Measurements from ENCODE around the gene OLFML2B.

The OLFML2B gene

DNA sequence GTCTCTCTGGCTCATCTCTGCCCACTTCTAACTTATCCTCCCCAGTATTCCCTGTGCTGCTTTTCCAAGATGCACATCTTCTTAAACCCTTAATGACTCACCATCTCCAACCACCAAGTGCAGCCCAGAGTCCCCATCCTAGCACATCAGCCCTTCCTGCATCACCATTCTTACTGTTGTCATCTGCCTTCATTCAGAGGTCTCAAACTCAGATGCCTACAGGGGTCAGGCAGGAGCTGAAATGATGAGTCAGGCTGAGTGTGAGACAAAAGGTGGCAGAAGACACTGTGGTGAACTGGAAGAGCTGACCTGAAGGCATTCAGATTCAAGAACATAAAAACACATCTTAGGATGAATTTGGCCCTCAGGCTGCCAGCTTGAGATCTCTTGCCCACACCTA lies 34.6 kb downstream of the OLFML2B start:
- no peak overlapping the region for H3K4me3 Mint-ChIP-seq
- peaks cover 25% of the 10 kb centered on the region for H3K27me3 Mint-ChIP-seq
- DNase-seq (ENCODE audit: low spot score in 2 of 2) = no peak
- H3K4me1 Mint-ChIP-seq = no peaks in the 10 kb centered on the region
- peaks cover 5% of the 10 kb centered on the region for H3K9me3 Mint-ChIP-seq
- H3K27ac Mint-ChIP-seq = no peak overlapping the region
- H3K36me3 Mint-ChIP-seq = no peaks in the 10 kb centered on the region
- no peak for ATAC-seq (ENCODE audit: low read depth)

DNA sequence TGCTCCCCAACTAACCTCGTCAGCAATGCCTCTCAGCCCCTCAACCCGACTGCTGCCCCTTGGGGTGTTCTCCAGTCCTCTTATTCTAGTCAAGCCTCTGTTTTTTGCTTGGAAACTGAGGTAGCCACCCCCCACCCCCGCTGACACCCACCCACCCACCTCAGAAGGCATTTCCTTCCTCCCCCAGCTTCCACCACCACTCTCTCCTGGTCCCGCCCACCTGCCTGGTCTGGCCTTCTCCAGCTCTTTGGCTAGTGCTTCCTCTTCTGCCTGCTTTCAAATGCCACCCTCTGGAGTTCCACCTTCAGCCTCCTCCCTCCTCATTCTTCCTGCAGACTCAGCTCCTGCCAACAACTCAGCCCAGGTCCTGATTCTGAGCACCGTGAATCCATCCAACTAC lies 35.3 kb downstream of the OLFML2B start:
- H3K9me3 Mint-ChIP-seq = peaks cover 5% of the 10 kb centered on the region
- no peak overlapping the region for H3K4me3 Mint-ChIP-seq
- H3K27me3 Mint-ChIP-seq = peaks cover 26% of the 10 kb centered on the region
- ATAC-seq (ENCODE audit: low read depth) (no peak), DNase-seq (ENCODE audit: low spot score in 2 of 2) (no peak)
- no peak overlapping the region for H3K27ac Mint-ChIP-seq
- no peaks in the 10 kb centered on the region for H3K4me1 Mint-ChIP-seq
- H3K36me3 Mint-ChIP-seq = no peaks in the 10 kb centered on the region

DNA sequence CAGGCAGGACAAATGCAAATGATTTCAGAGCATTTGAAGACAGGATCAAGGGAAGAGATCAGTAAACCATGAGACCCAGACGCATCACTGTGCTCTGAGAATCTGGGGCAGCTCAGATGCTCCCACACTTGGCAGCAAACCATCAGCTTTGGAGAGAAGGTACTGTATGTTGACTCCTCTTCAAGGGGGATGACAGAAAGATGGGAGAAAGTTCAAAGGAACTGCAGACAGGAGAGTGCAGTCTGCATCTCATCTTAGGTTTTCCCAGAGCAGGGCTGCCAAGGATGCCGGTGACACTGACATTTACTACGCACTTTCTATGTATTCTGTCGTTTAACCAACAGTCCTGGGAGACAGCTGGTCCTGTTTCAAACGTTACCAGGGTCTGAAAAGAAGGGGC lies 35.8 kb downstream of the OLFML2B start:
- Mint-ChIP-seq H3K36me3 (no peaks in the 10 kb centered on the region), H3K27ac (no peak overlapping the region), H3K27me3 (peaks cover 24% of the 10 kb centered on the region)

DNA sequence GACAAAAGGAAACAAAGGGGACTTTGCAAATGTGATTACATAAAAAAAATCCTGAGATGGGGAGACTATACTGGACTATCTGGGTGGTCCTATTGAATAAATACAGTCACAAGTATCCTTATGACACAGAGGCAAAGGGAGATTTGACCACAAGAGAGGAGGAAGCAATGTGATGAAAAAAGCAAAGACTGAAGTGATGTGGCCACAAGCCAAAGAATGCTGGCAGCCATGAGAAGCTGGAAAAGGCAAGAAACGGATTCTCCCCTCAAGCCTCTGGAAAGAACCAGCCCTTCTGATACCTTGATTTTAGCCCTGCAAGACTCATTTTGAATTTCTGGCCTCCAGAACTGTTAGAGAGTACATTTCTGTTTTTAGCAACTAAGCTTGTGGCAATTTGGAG lies 36.4 kb downstream of the OLFML2B start:
- no peak overlapping the region for H3K4me3 Mint-ChIP-seq
- ATAC-seq (ENCODE audit: low read depth) (no peak), DNase-seq (ENCODE audit: low spot score in 2 of 2) (no peak)
- no peaks in the 10 kb centered on the region for H3K4me1 Mint-ChIP-seq
- no peaks in the 10 kb centered on the region for H3K36me3 Mint-ChIP-seq
- no peak overlapping the region for H3K27ac Mint-ChIP-seq
- peaks cover 5% of the 10 kb centered on the region for H3K9me3 Mint-ChIP-seq
- H3K27me3 Mint-ChIP-seq = peaks cover 27% of the 10 kb centered on the region

More for the DNA sequence above, 35.8 kb downstream of the OLFML2B start:
- H3K4me1 Mint-ChIP-seq = no peaks in the 10 kb centered on the region
- H3K9me3 Mint-ChIP-seq = peaks cover 5% of the 10 kb centered on the region
- no peak overlapping the region for H3K4me3 Mint-ChIP-seq
- no peak for ATAC-seq (ENCODE audit: low read depth)
- no peak for DNase-seq (ENCODE audit: low spot score in 2 of 2)

DNA sequence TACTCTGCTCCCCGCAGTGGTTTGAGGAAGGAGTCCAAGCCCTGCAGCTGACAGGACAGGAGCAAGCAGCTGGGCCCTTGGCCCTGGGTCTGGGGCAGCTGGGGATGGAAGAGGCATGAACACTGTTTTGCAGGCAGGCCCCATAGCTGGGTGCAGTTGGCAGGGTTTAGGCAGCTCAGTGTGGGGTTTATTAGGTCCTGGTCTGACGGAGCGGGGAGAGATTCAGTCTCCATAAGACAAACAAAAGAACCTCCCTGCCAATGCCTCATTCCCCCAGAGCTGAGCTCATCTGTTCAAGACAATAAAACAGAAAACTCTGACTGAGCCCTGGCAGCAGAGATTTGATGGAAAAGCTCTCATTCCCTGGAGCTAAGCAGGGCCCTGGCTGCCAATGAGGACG lies 37.3 kb downstream of the OLFML2B start:
- ATAC-seq (ENCODE audit: low read depth) (no peak), DNase-seq (ENCODE audit: low spot score in 2 of 2) (no peak)
- Mint-ChIP-seq H3K27ac (no peak overlapping the region), H3K4me1 (no peaks in the 10 kb centered on the region), H3K36me3 (no peaks in the 10 kb centered on the region), H3K4me3 (no peak overlapping the region), H3K9me3 (peaks cover 6% of the 10 kb centered on the region), H3K27me3 (peaks cover 28% of the 10 kb centered on the region)

DNA sequence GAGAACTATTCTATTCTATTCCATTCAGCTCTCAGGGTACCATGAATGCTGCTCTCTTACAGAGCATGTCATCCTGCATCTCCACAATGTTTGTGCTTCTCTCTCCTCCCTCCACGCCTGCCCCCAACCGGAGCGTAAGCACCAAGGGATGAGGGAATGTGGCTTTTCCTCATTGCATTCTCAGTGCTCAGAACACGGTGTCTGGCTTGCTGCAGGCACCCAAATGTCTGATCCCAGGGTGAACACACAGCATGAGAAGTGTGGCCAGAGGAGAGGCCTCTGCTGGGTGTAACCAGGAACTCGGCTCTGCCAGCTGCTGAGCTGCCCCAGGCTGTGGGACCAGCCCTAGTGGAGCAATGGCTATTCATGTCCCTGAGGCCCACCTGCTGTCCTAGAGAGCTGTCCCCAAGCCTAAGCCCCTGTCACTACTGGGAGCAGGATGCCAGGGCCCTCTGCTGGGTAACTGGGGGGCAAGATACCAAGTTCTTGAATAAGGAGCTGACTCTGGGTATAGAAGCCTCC lies 38.3 kb downstream of the OLFML2B start:
- Mint-ChIP-seq H3K4me3 (no peak overlapping the region), H3K4me1 (no peaks in the 10 kb centered on the region), H3K36me3 (no peaks in the 10 kb centered on the region), H3K9me3 (peaks cover 7% of the 10 kb centered on the region), H3K27me3 (peaks cover 27% of the 10 kb centered on the region), H3K27ac (no peak overlapping the region)
- ATAC-seq (ENCODE audit: low read depth) (no peak), DNase-seq (ENCODE audit: low spot score in 2 of 2) (no peak)

DNA sequence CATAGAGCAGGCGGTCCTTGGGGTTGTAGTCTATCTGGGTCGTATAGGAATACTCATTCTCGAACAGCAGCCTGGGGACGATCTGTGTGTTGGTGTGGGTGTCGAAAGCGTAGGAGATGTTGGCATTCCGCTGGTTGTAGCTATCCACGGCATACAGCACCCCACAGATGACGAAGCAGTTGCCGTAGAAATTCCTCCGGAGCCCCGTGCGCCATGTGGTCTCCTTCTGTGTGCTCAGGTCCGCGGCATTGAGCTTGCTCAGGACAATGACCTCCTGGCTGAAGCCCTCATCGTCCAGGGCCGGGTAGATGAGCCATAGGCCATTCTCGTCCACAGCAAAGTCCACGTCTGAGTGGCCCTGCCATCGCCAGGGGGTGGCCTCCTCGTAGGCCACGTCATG lies 39.9 kb downstream of the OLFML2B start:
- Mint-ChIP-seq H3K27me3 (peaks cover 21% of the 10 kb centered on the region), H3K9me3 (peaks cover 7% of the 10 kb centered on the region), H3K4me3 (no peak overlapping the region), H3K4me1 (no peaks in the 10 kb centered on the region), H3K36me3 (no peaks in the 10 kb centered on the region), H3K27ac (no peak overlapping the region)
- no peak for DNase-seq (ENCODE audit: low spot score in 2 of 2)
- no peak for ATAC-seq (ENCODE audit: low read depth)

DNA sequence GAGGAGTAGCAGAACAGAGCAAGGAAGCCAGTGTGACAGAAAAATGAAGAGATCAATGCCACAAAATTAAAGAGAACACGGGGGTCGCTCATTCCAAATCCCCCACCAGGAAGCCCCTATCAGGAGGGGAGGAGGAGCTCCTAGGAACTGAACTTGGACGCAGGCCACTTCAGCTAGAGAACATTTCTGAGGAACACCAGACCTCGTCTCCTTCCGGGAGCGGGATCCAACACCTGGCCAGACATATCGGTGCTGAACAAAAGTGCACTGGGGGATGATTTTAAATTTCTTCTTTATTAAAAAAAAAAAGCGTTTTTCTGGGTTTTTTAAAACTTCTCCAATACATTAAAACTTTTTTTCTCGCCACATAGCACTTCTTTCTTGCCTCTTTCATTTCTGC lies 40.8 kb downstream of the OLFML2B start:
- H3K4me1 Mint-ChIP-seq = no peaks in the 10 kb centered on the region
- peaks cover 5% of the 10 kb centered on the region for H3K9me3 Mint-ChIP-seq
- no peaks in the 10 kb centered on the region for H3K36me3 Mint-ChIP-seq
- H3K27me3 Mint-ChIP-seq = peaks cover 18% of the 10 kb centered on the region
- H3K4me3 Mint-ChIP-seq = no peak overlapping the region
- no peak for DNase-seq (ENCODE audit: low spot score in 2 of 2)
- no peak overlapping the region for H3K27ac Mint-ChIP-seq
- ATAC-seq (ENCODE audit: low read depth) = no peak

DNA sequence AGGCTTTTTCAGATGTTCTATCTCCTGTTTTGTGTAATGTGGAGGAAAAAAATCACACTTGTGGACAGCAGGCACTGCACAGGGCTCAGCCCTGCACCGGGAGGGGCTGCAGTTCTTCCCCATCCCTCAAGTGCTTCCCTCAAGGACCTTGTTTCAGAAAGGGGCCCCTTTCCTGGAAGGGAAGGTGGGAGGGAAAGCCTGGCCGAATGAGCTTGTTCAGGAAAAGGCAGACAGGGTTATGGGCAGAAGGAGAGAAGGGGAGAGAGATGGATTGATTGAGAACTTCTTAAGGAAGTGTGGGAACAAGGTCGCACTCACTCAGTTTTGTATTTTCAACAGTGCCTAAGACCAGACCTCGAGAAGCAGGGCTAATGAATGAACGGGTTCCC lies 41.2 kb downstream of the OLFML2B start:
- Mint-ChIP-seq H3K4me1 (peaks cover 2% of the 10 kb centered on the region), H3K36me3 (no peaks in the 10 kb centered on the region), H3K9me3 (peaks cover 5% of the 10 kb centered on the region), H3K4me3 (no peak overlapping the region), H3K27me3 (peaks cover 20% of the 10 kb centered on the region), H3K27ac (no peak overlapping the region)
- ATAC-seq (ENCODE audit: low read depth) = no peak
- no peak for DNase-seq (ENCODE audit: low spot score in 2 of 2)

DNA sequence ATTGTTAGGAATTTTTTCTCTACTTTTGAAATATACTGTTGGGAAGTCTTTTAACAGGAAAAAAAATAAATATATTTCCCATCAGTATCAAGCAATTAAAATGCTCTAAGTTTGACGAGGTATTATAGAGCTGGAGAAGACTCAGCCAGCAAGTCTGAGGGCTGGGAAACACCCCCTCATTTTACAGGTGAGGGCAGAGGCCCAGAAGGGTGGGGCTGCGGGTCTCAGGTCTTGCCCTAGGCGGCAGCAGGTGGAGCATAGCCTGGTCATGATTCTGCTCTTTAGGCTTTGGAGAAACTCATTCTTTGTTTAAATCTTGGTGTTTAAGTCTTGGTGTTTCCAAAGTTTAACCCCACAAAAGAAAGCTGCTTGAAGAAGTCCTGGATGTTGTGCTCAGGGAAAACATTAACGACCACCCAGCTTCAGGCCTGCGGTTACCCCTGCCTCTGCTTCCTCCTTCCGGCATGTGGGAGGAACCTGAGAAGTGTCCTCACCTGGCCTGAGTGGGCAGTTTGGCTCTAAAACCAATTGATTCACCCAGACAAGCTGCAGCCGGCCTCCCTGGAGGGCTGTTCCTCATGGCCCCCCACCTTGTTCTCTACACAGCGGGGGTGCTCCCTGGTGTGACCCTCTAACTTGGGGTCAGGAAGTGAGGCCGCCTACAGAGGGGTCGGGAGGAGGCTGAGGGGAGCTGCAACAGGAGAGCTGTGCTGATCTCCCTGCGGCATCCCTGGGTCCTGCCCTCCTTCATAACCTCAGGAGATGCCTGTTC lies 41.7 kb downstream of the OLFML2B start:
- no peak overlapping the region for H3K4me3 Mint-ChIP-seq
- DNase-seq (ENCODE audit: low spot score in 2 of 2) = no peak
- H3K4me1 Mint-ChIP-seq = peaks cover 2% of the 10 kb centered on the region
- no peaks in the 10 kb centered on the region for H3K36me3 Mint-ChIP-seq
- H3K27ac Mint-ChIP-seq = no peak overlapping the region
- peaks cover 2% of the 10 kb centered on the region for H3K9me3 Mint-ChIP-seq
- no peak for ATAC-seq (ENCODE audit: low read depth)
- H3K27me3 Mint-ChIP-seq = peaks cover 18% of the 10 kb centered on the region

DNA sequence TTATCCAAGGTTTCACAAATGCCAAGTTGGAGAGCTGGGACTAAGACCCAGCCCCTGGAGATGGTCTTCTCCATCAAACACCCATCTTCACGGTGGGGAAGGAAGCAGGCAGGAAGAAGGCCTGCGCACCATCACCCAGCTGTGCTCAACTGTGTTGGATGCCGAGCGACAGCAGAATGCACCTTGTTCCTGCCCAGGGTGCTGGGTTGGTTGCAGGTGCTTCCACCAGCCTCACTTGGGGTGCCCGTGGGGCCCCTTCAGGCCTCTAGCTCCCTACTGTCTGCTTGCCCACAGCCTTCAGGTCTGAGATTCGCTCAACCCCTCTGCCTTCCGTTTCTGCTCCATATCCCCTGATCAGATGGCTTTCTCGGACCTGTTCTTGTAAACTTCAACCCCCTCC lies 42.5 kb downstream of the OLFML2B start:
- H3K36me3 Mint-ChIP-seq = no peaks in the 10 kb centered on the region
- no peak for ATAC-seq (ENCODE audit: low read depth)
- H3K4me1 Mint-ChIP-seq = peaks cover 2% of the 10 kb centered on the region
- no peak overlapping the region for H3K27ac Mint-ChIP-seq
- H3K9me3 Mint-ChIP-seq = peaks cover 2% of the 10 kb centered on the region
- no peak for DNase-seq (ENCODE audit: low spot score in 2 of 2)
- H3K4me3 Mint-ChIP-seq = no peak overlapping the region
- peaks cover 18% of the 10 kb centered on the region for H3K27me3 Mint-ChIP-seq

DNA sequence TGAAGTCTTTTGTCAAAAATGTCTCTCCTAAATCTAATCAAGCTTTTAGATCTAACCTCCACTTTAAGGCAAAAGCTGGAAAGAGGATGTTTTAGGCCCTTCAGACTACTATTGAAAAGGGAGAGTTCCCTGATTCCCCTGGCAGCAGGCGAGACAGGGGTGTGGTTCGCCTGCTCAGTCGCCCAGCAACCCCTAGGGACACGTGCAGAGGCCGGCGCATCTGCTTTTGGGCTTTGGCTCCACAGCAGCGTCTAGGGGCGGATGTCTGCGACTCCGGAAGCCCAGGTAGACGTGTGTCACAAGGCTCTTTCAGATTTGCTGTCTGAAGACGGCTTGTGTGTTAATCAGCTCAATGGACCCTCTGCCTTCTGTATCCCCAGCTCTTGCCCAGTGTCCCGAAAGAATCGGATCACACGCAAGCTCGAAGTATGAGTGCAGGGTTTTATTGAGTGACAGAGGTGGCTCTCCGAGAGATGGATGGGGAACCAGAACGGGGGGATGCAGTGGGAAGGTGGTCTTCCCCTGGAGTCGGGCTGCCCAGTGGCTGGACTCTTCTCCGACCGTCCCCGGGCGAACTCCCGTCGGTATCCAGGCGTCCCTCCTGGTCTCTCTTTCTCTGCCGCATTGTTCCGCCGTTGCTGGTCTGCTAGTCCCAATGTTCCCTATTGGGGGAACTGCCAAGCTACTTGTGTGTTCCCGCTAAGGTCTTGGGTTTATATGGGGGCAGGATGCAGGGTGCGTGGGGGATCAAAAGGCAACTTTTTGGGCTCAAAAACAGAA lies 45.5 kb downstream of the OLFML2B start:
- H3K36me3 Mint-ChIP-seq = no peaks in the 10 kb centered on the region
- peak overlapping the region; percentile 58 for H3K27ac Mint-ChIP-seq
- no peak overlapping the region for H3K4me3 Mint-ChIP-seq
- peaks cover 2% of the 10 kb centered on the region for H3K4me1 Mint-ChIP-seq
- peak; percentile 84 for ATAC-seq (ENCODE audit: low read depth)
- peaks cover 10% of the 10 kb centered on the region for H3K27me3 Mint-ChIP-seq
- H3K9me3 Mint-ChIP-seq = peaks cover 2% of the 10 kb centered on the region
- no peak for DNase-seq (ENCODE audit: low spot score in 2 of 2)

DNA sequence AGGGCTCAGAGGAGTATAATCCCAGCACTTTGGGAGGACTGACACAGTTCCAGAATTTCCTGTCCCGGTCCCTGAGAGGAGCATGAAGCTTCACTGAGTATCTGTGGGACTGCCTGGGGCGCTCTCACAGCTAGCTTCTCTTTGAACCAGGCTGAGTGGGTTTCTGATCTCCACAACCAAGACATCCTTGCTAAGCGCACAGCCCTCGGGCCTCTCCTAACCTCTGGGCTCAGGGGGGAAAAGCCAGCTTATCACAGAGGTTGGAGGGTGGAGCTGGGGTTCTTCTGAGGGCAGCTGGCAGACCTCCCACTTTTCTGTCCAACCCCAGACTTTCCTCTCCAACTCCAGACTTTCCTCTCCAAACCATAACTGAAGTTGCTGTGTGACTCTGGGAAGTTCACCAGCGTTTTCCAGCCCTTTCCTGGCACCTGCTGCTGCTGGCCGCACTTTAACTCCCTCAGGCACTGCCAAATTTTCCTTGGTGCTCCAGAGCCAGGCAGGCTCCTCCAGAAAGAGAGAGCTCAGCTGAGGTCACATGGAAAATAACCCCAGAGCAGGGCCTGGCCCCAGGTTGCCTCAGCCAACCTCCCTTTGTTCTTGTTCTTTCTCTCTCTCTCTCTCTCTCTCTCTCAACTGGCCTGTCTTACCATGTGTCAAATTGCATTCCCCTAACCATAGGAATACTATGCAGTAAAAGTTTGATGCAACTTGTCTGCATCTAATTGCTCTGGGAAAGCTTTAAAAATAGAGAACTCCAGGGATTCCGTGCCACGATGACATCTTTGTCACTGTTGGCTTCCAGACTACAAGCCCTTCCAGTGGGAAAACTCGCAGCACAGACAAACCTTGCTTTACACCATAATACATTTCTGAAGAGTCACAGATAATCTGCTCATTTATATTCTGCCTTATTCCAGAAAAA lies 49.5 kb downstream of the OLFML2B start:
- DNase-seq (ENCODE audit: low spot score in 2 of 2) (no peak), ATAC-seq (ENCODE audit: low read depth) (no peak)
- H3K27ac Mint-ChIP-seq = no peak overlapping the region
- H3K4me3 Mint-ChIP-seq = no peak overlapping the region
- H3K36me3 Mint-ChIP-seq = no peaks in the 10 kb centered on the region
- peaks cover 11% of the 10 kb centered on the region for H3K27me3 Mint-ChIP-seq
- H3K4me1 Mint-ChIP-seq = peaks cover 2% of the 10 kb centered on the region
- no peaks in the 10 kb centered on the region for H3K9me3 Mint-ChIP-seq

DNA sequence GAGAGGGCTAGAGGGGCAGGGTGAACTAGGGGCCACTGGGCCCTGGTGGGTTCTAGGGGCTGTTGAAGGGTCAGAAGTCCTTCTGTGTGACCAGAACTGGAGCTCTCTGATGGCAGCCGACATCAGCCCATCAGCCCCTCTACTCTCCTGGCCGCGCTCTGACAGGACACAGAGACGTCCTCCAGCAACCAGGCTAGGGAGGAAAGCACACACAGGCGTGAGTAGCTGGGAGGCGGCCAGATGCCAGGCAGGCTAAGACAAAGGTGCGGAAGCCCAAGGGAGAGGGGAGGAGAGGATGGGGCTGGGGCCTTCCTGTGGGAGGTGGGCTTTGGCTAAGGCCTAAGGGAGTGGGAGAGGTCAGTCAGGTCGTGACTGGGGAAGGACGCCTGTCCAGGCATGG lies 50.8 kb downstream of the OLFML2B start:
- Mint-ChIP-seq H3K9me3 (no peaks in the 10 kb centered on the region), H3K4me3 (no peak overlapping the region), H3K27me3 (peaks cover 11% of the 10 kb centered on the region), H3K36me3 (peaks cover 2% of the 10 kb centered on the region), H3K27ac (no peak overlapping the region), H3K4me1 (peaks cover 2% of the 10 kb centered on the region)
- no peak for ATAC-seq (ENCODE audit: low read depth)
- no peak for DNase-seq (ENCODE audit: low spot score in 2 of 2)
